NCI-H128 (cell line): Measurements from ENCODE around the gene SCOC.
A peak's percentile ranks its signal among the peaks of the same experiment; 100 is the strongest.

ENCODE experiments used
- DNase-seq: peaks from one replicate; lab custom pipeline; 2025; ENCODE audit not compliant: unreplicated experiment; lab: John Stamatoyannopoulos, UW

SCOC gene

DNA sequence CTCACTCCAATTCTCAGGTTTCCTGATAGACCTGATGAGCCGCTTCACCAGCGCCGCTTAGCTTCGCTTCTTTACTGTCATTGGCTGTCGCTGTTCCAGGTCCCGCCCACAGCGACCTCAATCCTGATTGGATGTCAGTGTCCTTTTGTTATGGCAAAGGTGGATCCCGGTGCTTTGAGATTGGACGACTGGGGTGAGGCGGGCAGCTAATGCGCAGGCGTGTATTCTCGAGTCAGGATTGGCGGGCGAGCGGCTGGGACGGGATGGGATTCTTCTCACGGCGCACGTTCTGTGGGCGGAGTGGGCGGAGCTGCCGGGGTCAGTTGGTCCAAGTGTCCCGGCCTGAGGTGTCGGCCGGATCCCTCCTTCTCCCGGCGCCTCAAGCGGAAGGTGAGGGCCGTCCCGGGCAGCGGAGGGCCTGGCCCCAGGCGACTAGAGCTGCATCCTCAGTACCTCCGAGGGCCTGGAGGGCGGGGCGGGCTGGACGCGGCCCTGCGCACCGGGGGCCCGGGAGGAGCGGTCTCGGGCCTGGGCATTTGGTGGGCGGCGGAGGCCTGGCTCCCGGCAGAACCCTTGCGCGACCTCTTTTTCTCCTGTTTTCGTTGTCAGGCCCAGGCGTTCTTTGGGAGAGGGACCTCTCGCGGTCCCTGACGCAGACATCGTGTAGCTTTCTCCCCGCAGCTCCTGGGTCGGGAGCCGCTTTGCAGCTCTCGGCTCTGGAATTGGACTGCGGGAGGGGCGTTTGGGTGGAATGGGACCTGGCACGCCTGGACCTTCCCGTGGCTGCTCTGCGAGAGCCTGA, at the start of gene SCOC:
TSS of gene SCOC (plus strand) at position 319 of the 802 bp plus-strand sequence. CDS start 5,525 bp downstream, outside the sequence.
- peak; percentile 94 for DNase-seq

DNA sequence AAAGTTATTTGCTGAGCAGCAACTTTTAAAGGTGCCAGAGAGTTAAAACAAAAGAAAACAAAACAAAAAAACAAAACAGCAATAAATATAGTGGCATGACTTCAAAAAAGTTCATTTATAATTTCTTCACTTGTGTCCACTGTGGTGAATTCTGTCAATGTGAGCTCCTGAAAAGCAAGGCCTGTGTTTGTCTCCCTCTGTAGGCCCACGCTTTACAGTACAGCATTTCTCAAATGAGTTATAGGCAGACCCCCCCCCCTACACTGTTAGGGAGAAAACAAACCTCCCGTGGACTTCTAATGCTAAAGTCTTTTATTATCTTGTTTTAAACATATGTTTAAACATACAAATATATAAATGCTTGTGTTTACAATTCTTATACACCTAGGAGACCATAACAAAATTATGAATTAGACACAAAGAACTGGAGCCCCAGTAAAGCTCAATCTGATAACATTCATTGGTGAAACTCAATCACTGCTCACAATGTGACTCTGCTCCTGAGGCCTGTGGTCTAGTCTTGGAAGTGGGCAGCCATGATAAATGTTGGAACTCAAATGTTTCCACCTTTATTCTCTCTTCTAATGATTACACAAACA, 47.0 kb upstream of the SCOC start:
- no peak for DNase-seq

DNA sequence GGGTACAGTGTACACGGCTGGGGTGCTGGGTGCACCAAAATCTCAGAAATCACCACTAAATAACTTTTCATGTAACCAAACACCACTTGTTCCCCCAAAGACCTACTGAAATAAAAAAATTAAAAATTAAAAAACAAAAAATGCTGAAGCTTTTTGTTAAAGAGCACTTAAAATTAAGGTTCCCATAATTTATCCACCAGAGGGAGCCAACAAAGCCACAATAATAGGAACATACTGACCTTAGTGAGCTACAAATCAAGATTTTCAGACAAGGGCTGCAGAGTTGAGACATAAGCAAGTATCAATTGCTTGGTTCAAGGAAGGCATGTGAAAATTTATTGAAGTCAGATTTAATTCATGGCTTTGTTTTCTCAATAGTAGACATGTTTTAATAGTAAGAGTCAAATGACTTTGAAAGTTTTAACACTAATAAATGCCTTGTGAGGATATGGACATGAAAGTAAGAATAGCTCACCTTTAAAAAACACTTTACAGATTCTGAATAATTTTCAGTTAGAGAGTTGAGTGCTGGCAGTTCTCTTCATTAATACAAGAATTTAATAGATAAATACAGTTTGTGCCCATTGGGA, 43.0 kb upstream of the SCOC start:
- no peak for DNase-seq

DNA sequence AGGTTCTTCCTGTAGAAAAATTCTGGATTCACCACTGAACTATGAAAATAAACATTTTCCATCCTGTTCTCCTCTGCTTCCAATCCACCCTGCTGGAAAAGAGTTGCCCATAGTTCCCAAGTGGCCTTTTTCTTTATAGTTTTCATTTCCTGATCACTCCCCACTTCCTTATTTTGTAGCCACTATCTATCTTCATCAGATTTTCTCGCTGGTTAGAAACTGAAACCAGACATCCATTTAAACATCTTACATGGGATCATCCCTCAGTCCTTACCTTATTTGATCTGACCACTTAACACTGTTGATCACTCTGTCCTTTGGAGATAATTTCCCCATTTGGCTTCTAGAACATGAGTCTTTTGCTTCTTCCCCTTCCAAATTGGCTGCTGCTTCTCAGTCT, 42.2 kb upstream of the SCOC start:
- DNase-seq, result no peak

DNA sequence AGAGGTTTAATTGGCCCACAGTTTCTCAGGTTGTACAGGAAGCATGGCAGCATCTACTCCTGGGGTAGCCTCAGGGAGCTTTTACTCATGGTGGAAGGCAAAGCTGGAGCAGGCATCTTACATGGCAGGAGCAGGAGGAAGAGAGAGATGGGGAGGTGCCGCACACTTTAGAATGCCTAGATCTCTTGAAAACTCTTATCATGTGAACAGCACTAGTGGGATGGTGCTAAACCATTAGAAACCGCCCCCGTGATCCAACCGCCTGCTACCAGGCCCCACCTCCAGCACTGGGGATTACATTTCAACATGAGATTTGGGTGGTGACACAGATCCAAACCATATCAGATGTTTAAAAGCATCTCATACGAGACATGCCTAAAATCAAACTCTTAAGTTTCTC, 41.6 kb upstream of the SCOC start:
- no peak for DNase-seq

DNA sequence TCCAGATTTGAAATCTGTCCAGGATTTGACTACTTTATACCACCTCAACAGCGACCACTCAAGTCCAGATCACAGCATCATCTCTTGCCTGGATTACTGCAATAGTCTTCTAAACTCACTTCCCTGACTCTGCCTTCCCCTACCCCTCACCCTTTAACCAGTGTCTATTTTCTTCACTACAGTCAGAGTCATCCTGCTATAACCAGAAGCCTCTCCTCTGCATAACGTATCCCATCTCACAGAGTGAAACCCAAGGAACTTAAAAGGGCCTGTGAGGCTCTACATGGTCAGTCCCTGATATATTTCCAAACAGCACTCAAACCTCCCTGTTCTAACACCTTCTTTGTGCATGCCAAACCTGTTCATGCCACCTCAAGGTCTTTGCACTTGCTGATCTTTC, 40.7 kb upstream of the SCOC start:
- no peak for DNase-seq

DNA sequence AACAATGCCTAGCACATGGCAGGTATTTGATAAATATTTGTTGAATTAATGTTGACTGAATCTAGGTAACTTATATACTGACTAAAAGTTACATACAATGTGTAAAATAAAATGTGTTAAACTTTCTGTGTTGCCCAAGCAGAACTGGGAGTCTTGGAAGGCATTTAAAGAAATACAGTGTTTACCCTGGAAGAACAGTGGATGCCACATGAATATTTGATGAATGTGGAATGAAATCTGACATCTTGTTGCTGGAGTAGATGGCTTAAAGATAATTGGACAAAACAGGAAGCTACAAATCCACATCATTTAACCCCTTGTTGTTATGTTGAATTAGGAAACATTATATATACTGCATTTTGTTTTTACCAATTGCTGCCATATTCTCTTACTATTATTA, 39.9 kb upstream of the SCOC start:
- DNase-seq, result no peak

DNA sequence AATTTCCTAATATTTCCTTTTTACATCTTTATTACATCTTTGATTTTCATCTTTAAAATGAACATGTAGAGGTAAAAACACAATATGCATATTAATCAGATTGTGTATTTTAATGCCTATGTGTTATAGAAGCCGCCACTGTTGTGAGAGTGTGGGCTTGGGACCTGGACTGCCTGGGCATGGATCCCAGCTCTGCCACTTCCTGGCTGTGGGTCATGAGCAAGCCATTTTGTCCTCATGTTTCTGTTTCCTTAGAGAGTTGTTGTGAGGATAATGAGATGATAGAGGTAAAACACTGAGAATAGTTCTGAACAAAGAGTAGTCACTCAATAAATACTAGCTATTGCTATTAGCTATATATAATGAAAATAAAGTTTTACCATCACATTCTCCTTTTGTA, 38.4 kb upstream of the SCOC start:
- DNase-seq, result no peak

DNA sequence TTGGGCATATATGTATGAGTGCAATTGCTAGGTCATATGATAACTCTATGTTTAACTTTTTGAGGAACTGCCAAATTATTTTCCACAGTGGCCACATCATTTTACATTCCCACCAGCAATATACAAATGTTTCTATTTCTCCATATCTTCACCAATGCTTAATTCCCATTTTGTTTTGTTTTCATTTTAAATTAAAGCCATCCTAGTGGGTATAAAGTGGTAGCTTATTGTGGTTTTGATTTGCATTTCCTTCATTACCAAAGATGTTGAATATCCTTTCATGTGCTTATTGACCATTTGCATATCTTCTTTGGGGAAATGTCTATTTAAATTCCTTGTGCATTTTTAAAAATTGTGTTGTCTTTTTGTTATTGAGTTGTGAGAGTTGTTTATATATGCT, 36.7 kb upstream of the SCOC start:
- no peak for DNase-seq

DNA sequence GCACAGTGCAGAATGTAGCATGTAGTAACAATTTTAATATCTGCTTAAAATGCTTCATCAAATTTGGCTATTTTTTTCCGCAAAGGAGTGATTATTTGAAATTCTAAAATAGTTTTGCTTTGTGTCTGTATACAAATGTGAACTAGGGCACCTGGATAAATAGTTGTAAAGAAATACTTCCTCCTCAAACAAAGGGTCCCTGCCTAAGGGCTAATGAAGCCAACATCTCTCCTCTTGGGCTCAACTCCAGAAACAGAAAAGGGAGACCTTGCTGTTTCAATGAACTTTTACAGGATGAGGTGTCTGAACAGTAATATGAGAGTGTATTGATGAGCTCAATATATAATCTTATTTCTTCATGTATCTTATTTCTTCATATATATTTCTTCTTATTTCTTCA, 30.8 kb upstream of the SCOC start:
- no peak for DNase-seq

DNA sequence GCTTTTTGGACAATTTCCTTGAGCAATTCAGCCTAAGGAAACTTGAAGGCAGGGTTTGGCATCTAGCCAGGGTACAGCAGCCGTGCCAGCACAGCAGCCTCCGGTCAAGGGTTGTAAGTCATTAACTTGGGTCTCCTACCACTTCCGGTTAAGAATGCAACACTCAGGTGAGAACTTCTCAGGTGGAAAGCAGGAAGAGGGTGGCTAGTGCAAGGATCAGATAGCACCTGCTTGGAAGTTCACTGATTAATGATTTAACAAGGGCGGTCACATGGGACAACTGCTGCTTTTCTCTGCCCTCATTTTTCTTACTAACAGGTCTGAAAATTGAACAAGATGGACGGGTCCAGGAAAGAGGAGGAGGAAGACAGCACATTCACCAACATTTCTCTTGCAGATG, 30.1 kb upstream of the SCOC start:
- DNase-seq, result no peak

DNA sequence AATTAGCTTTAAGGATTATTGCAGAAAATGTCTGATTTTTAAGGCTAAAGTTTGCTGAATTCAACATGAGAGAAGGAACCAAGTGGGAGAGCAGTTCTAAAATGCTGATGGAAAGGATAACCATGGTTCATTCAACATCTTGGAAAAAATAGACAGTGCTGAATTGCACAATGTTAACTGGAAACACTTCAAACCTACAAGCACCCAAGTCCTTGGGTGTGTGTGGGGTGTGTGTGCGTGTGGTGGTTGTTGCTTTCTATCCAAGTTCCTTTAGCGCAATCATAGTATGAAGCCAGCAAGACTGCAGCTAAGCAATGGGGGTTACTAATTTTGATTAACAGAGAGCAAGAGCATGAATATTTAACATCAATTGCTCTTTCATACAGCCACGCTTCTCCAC, 29.3 kb upstream of the SCOC start:
- DNase-seq, result no peak

DNA sequence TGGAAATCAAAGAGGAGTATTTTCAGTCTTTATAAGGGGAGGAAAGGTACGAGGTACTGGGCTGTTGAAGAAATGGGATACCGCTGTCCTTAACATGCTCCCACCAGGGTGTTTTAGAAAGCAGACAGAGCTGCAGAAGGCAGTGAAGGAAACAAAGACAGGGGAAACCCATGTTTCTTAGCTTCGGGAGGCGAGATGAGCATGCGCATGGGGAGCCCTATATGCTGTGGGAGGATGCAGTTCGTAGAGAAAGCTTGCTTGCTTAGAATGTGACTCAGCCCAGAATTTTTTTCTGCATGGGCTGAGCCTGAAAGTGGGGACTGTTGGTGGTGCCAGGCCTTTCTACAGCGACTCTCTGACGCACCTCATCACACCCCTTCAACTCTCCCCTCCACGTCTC, 28.8 kb upstream of the SCOC start:
- no peak for DNase-seq

DNA sequence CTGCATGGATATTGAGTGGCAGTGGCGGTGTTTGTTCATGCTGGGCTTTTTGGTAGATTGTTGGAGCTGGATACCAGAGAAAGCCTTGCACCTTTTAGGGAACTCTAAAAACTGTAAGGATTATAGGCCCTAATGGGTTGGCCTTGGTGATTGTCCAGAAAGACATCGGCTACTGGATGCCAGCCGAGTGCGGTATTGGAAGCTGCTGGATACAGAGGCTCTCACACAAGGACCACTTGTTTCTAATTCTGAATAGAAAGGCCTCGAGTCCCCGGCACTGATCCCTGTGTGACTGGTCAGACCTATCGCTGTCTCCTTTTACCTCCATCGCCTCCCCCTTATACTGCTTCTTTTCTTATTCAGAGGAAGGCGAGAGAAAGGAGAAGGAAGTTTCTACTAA, 27.3 kb upstream of the SCOC start:
- no peak for DNase-seq

DNA sequence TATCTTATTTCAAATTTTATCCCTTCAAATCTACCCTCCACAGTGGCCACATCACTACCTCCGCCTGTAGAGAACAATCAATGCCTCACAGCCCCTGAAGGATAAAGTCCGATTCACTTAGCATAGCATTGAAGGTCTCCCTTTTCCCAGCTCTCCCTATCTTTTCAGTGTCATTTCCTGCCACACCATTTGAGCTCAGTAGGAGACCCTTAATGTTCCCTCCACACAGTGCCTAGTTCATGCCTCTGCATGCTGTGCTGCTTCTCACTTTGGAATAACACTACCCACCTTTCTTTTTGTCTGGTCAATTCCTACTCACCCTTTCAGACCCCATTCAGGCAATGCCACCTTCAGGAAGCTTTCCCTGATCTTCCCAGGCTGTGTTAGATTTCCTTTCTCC, 23.6 kb upstream of the SCOC start:
- no peak for DNase-seq

DNA sequence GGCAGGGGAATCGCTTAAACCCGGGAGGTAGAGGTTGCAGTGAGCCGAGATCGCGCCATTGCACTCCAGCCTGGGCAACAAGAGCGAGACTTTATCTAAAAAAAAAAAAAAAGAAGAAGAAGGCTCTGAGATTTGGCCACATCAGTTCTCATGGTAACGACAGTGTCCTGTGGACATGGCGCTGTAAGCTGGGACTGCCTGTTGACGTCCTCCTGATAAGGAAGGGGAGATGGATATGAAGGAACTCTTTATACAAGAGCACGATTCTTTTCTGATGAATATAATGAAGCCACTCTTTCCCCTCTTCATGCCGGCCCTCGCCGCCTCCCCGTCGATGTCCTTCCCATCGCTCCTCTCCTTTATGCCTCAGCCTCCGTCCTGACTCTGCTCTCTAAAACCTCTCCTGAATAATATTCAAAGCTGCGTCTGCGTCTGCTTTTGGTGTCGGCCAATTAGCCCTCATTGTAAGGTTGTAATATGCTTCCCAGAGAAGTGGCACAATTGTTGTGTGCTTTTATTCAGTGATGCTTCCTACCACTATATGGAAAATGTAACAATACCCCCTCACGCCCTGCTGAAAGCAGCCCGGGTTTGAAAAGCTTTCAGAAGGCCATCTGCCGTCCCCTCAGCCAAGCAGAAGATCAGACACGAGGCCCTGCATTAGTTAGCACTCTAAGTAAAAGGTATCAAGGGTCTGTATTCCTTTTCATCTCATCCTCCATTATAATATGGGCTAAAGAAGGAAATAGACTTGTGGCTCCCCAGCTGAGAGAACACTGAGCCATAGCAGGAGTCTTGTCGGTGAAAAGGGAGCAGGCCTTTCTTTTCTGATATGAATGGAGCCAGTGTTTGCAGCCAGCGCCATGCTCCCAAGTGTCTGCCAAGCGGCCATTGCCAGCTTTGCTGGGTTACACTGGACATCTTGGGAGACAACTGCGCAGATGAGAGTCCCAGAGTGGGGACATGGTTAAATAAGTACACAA, 22.1 kb upstream of the SCOC start:
- DNase-seq, result peak; percentile 35

DNA sequence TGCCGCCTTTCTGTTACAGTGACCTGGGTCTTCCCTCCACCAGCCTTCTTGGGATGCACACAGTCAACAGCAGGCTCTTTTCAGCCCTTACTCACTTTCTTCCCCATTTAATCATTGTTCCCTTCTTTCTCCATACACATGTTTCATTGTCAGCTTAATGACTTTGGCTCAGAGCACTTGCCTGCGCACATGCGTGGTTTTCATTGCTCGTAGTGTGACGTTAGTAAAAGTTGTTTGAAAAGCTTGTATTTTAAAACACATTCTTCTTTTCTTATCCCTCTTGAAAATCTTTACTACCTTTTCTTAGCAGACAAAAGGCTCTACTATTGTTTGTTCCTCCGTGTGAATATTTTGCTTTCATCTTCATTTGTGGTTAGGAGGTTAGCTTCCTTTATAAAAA, 19.7 kb upstream of the SCOC start:
- DNase-seq, result no peak

DNA sequence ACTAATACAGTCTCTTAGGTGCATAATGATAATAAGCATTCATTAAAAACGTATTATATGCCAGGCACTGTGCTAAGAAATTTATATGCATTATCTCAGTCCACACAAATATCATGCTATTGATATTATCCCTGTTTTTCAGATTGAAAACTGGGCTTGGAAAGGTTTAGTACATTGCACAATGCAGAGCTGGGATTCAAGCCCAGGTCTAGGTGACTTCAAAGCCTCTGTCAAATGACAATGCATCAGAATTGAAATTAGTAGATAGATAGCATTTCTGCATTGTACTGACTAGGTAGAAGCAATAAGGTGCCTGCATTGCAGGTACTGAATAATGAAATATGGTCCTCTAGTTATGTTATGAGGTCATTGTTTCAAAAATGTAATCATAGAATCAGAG, 18.2 kb upstream of the SCOC start:
- DNase-seq, result no peak

DNA sequence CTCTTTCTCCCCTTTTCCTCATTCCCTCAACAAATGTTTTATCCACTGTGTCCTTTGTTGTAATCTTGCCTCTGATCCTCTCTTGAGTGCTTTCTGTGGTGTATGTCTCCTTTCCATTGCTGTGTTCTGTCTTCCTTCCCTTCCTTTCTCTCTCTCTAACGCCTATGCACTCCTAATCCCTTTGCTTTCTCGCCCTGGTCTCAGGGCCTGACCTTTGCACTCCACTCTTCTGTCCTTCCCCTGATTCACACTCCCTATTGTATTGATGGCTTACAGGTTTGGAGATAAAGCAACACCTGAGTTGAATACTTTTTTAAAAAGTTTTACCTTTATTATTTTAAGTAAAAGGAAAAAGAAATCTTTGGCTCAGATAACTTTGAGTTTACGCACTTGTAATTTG, 15.6 kb upstream of the SCOC start:
- DNase-seq, result no peak

DNA sequence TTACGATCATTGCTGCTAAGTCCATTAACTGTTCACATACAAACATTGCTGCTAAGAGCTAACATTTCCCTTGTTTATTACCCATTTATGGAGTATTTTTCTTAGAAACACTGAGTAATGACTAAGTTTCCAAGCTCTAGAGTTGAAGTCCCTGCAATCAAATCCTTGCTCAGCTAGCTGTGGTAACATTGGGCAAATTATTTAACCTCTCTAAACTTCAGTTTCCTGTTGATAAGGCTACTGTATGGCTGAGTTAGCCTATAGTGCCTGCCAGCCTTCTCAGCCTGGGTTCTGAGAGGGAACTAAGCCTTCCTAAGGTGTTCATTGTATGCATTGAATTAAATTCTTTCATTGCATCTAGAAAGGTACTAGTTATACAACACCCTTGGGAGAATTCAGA, 15.2 kb upstream of the SCOC start:
- DNase-seq, result no peak
